KOPT-K1 (cell line): Measurements from ENCODE around the gene TSPAN5.

Experiments
- H3K27ac ChIP-seq: fragments of 200-600 bp; sonication (generic); 2 replicates; pipeline ENCODE4 v1.5.1; 2016; ENCODE audit warnings: antibody characterized with exemption, mild to moderate bottlenecking, low read depth, low read length; ENCODE audit not compliant: poor library complexity, severe bottlenecking
- H3K36me3 ChIP-seq: fragments of 200-600 bp; sonication (generic); 2 replicates; pipeline ENCODE4 v1.5.1; 2017; ENCODE audit warnings: antibody characterized with exemption, mild to moderate bottlenecking, low read length, moderate library complexity; ENCODE audit not compliant: insufficient read depth
- H3K9me3 ChIP-seq: fragments of 200-600 bp; sonication (generic); 2 replicates; pipeline ENCODE4 v1.5.1; 2017; ENCODE audit warnings: antibody characterized with exemption, low read length, mild to moderate bottlenecking; ENCODE audit not compliant: insufficient read depth, poor library complexity, severe bottlenecking

The TSPAN5 gene

GRCh38 chr4:98685225-98686042 is 27.0 kb upstream of the TSPAN5 start:
- H3K27ac ChIP-seq = no peak overlapping the region
- no peaks in the 10 kb centered on the region for H3K36me3 ChIP-seq
- H3K9me3 ChIP-seq = peaks cover 9% of the 10 kb centered on the region

- Histone ChIP-seq H3K9me3 (no peaks in the 10 kb centered on the region), H3K36me3 (no peaks in the 10 kb centered on the region), H3K27ac (no peak overlapping the region)
These were observed 24.3 kb upstream of the TSPAN5 start for GRCh38 chr4:98682719-98683118.

- no peak overlapping the region for H3K27ac ChIP-seq
- H3K9me3 ChIP-seq = no peaks in the 10 kb centered on the region
- no peaks in the 10 kb centered on the region for H3K36me3 ChIP-seq
These were observed 22.4 kb upstream of the TSPAN5 start for GRCh38 chr4:98680806-98681205.

- H3K27ac ChIP-seq = no peak overlapping the region
- H3K9me3 ChIP-seq = no peaks in the 10 kb centered on the region
- H3K36me3 ChIP-seq = no peaks in the 10 kb centered on the region
These were observed 21.3 kb upstream of the TSPAN5 start for GRCh38 chr4:98679738-98680137.

GRCh38 chr4:98677799-98678198 is 19.4 kb upstream of the TSPAN5 start:
- Histone ChIP-seq H3K36me3 (no peaks in the 10 kb centered on the region), H3K9me3 (no peaks in the 10 kb centered on the region), H3K27ac (no peak overlapping the region)

- H3K36me3 ChIP-seq = no peaks in the 10 kb centered on the region
- no peak overlapping the region for H3K27ac ChIP-seq
- H3K9me3 ChIP-seq = no peaks in the 10 kb centered on the region
These were observed 16.2 kb upstream of the TSPAN5 start for GRCh38 chr4:98674404-98675173.

- Histone ChIP-seq H3K36me3 (no peaks in the 10 kb centered on the region), H3K9me3 (no peaks in the 10 kb centered on the region), H3K27ac (no peak overlapping the region)
These were observed 15.6 kb upstream of the TSPAN5 start for GRCh38 chr4:98673978-98674377.

- H3K36me3 ChIP-seq = no peaks in the 10 kb centered on the region
- H3K27ac ChIP-seq = no peak overlapping the region
These were observed 14.9 kb upstream of the TSPAN5 start for GRCh38 chr4:98673288-98673644.

GRCh38 chr4:98672583-98673287 is 14.3 kb upstream of the TSPAN5 start:
- no peak overlapping the region for H3K27ac ChIP-seq
- H3K9me3 ChIP-seq = no peaks in the 10 kb centered on the region
- no peaks in the 10 kb centered on the region for H3K36me3 ChIP-seq

More at GRCh38 chr4:98673288-98673644, 14.9 kb upstream of the TSPAN5 start:
- H3K9me3 ChIP-seq = no peaks in the 10 kb centered on the region

- Histone ChIP-seq H3K36me3 (no peaks in the 10 kb centered on the region), H3K9me3 (peaks cover 2% of the 10 kb centered on the region), H3K27ac (no peak overlapping the region)
These were observed 12.7 kb upstream of the TSPAN5 start for GRCh38 chr4:98671131-98671530.

GRCh38 chr4:98670186-98670585 is 11.8 kb upstream of the TSPAN5 start:
- no peak overlapping the region for H3K27ac ChIP-seq
- H3K36me3 ChIP-seq = no peaks in the 10 kb centered on the region
- H3K9me3 ChIP-seq = peaks cover 11% of the 10 kb centered on the region

GRCh38 chr4:98669577-98669976 is 11.2 kb upstream of the TSPAN5 start:
- H3K27ac ChIP-seq = no peak overlapping the region
- no peaks in the 10 kb centered on the region for H3K36me3 ChIP-seq
- peaks cover 17% of the 10 kb centered on the region for H3K9me3 ChIP-seq

- no peaks in the 10 kb centered on the region for H3K36me3 ChIP-seq
- peak overlapping the region; percentile 94 for H3K27ac ChIP-seq
- peaks cover 23% of the 10 kb centered on the region for H3K9me3 ChIP-seq
These were observed 6.5 kb upstream of the TSPAN5 start for GRCh38 chr4:98664959-98665358.

- H3K36me3 ChIP-seq = no peaks in the 10 kb centered on the region
- peak overlapping the region; percentile 94 for H3K27ac ChIP-seq
- H3K9me3 ChIP-seq = peaks cover 23% of the 10 kb centered on the region
These were observed 5.0 kb upstream of the TSPAN5 start for GRCh38 chr4:98663226-98664006.
